B cell (primary cell): ENCODE data around the gene SEMA3A. TPM values are rescaled to one million over a fixed set of nuclear protein-coding genes. Genes with fewer than 3 reads are reported as not detected.

Experiments used
- ATAC-seq: fragments of 200-7000 bp; cut with Tn5 transposase; one replicate; pipeline ENCODE4 v1.10.0; 2021; ENCODE audit warnings: low read depth, mild to moderate bottlenecking, moderate number of reproducible peaks, moderate library complexity
- CTCF ChIA-PET: fragments of 350-600 bp; sonication (Branson Sonifier 250); formaldehyde crosslinking; loops from one replicate; lab custom pipeline; 2021; ENCODE audit warnings: antibody characterized with exemption, inconsistent platforms; lab: Charles Lee
- POLR2A ChIA-PET: fragments of 350-600 bp; sonication (Branson Sonifier 250); formaldehyde crosslinking; loops from one replicate; lab custom pipeline; 2021; ENCODE audit warnings: antibody characterized with exemption; lab: Charles Lee
- DNase-seq: peaks from one replicate; pipeline ENCODE4 v3.0.0; 2013
- H2AFZ ChIP-seq: 2 replicates; pipeline ENCODE4 v1.6.1; 2012; ENCODE audit warnings: mild to moderate bottlenecking, low read depth, low read length; ENCODE audit not compliant: insufficient read depth, poor library complexity, severe bottlenecking
- H3K27ac ChIP-seq, 2 donors: 1 replicate in 1 of 2; 2 replicates in 1 of 2; pipeline ENCODE4 v1.5.1; 2012 to 2013; ENCODE audit warnings: low read length in 2 of 2, mild to moderate bottlenecking in 2 of 2, moderate library complexity in 1 of 2
- H3K27me3 ChIP-seq, 4 experiments: fragments of 200-600 bp in 1 of 4; sonication (generic) in 1 of 4; replicated peaks in 1 of 4; 1 replicate in 2 of 4; 2 replicates in 2 of 4; pipeline versions ENCODE4 v1.6.1 to v1.7.0; 2013 to 2016; ENCODE audit warnings: low read length in 3 of 4, mild to moderate bottlenecking in 2 of 4, mixed read lengths in 1 of 4, moderate library complexity in 1 of 4; ENCODE audit not compliant: insufficient read depth in 4 of 4, control insufficient read depth in 3 of 4; ENCODE audit errors: control extremely low read depth in 1 of 4
- H3K36me3 ChIP-seq, 2 experiments: replicated peaks in 1 of 2; 1 replicate in 1 of 2; 2 replicates in 1 of 2; pipeline versions ENCODE4 v1.6.1 to v1.7.1; 2013; ENCODE audit warnings: low read length in 1 of 2; ENCODE audit not compliant: insufficient read depth in 2 of 2, control insufficient read depth in 1 of 2; ENCODE audit errors: control extremely low read depth in 1 of 2, extremely low read depth in 1 of 2
- H3K4me1 ChIP-seq, 2 donors: fragments of 200-600 bp in 1 of 2; sonication (generic) in 1 of 2; 1 replicate in 1 of 2; 2 replicates in 1 of 2; pipeline versions ENCODE4 v1.5.1 to v1.6.1; 2013 to 2017; ENCODE audit warnings: low read length in 2 of 2; ENCODE audit not compliant: control insufficient read depth in 2 of 2, insufficient read depth in 2 of 2
- H3K4me2 ChIP-seq: replicated peaks from 2 replicates; pipeline ENCODE3; 2012; ENCODE audit warnings: mild to moderate bottlenecking, low read depth, low read length; ENCODE audit not compliant: poor library complexity, severe bottlenecking
- H3K4me3 ChIP-seq, 5 experiments: fragments of 200-600 bp in 1 of 5; sonication (generic) in 1 of 5; 1 replicate in 3 of 5; 2 replicates in 2 of 5; pipeline versions ENCODE4 v1.5.1 to v1.7.0; 2011 to 2016; ENCODE audit warnings: low read length in 4 of 5, mild to moderate bottlenecking in 4 of 5, low read depth in 2 of 5, control low read depth in 1 of 5, moderate library complexity in 1 of 5; ENCODE audit not compliant: insufficient read depth in 1 of 5; ENCODE audit errors: control extremely low read depth in 1 of 5, extremely low read depth in 1 of 5
- H3K79me2 ChIP-seq: fragments of 200-600 bp; sonication (generic); one replicate; pipeline ENCODE4 v1.6.0; 2016; ENCODE audit warnings: low read length; ENCODE audit not compliant: control insufficient read depth, insufficient read depth
- H3K9ac ChIP-seq: fragments of 200-600 bp; sonication (generic); 2 replicates; pipeline ENCODE4 v1.6.1; 2017; ENCODE audit warnings: mild to moderate bottlenecking, low read length, moderate library complexity
- H3K9me3 ChIP-seq, 3 donors: one replicate each; pipeline versions ENCODE4 v1.6.1 to v1.7.1; 2013; ENCODE audit warnings: low read length in 2 of 3; ENCODE audit not compliant: control insufficient read depth in 2 of 3, insufficient read depth in 1 of 3; ENCODE audit errors: control extremely low read depth in 1 of 3
- H4K20me1 ChIP-seq: 2 replicates; pipeline ENCODE4 v1.6.0; 2012; ENCODE audit warnings: mild to moderate bottlenecking, low read length; ENCODE audit not compliant: insufficient read depth, control insufficient read depth, poor library complexity, severe bottlenecking
- H3K27ac Mint-ChIP-seq: one replicate; pipeline ENCODE4 v1.8.0; 2021; ENCODE audit warnings: mixed read lengths
- H3K27me3 Mint-ChIP-seq: one replicate; pipeline ENCODE4 v1.8.0; 2021; ENCODE audit warnings: mixed read lengths
- H3K4me1 Mint-ChIP-seq: one replicate; pipeline ENCODE4 v1.8.0; 2021; ENCODE audit warnings: mixed read lengths
- H3K4me3 Mint-ChIP-seq: one replicate; pipeline ENCODE4 v1.8.0; 2021; ENCODE audit warnings: mixed read lengths
- H3K9me3 Mint-ChIP-seq: one replicate; pipeline ENCODE4 v1.8.0; 2022; ENCODE audit warnings: mixed read lengths; ENCODE audit not compliant: insufficient read depth
- EZH2 ChIP-seq: IDR thresholded peaks from 2 replicates; pipeline ENCODE4 v1.6.1; 2012; ENCODE audit warnings: borderline replicate concordance, low read depth, mild to moderate bottlenecking, moderate library complexity, low read length; ENCODE audit not compliant: insufficient read depth, poor library complexity, severe bottlenecking
- WGBS: methylation state at CpG from one replicate; pipeline ENCODE4 v1.1.5; 2013; ENCODE audit warnings: missing lambda C conversion rate; ENCODE audit not compliant: insufficient coverage; 5-methylcytosine and 5-hydroxymethylcytosine counted together
- intact Hi-C: fragments of 100-400 bp; cut with micrococcal nuclease; formaldehyde crosslinking; loops from one replicate; pipeline ENCODE4 v1.10.0; 2022
- polyA plus RNA-seq: library from polyadenylated mRNA; depleted of rRNA; stranded (reverse); fragments of >200 nt; gene quantifications from 2 replicates; pipeline ENCODE4 v1.2.3, GENCODE V29; 2012
- total RNA-seq, 2 donors: library from RNA; stranded (reverse); fragments of 120-200 nt in 1 of 2; gene quantifications; 1 replicate in 1 of 2; 2 replicates in 1 of 2; pipeline versions ENCODE4 v1.2.3 to v1.2.4, GENCODE V29; 2013 to 2022
- TF ChIP-seq, protein P1 (sequence below): fragments of 200-600 bp; IDR thresholded peaks from one replicate; pipeline ENCODE4 v1.8.0; 2022; ENCODE audit warnings: antibody characterized with exemption, mild to moderate bottlenecking

Gene SEMA3A
- total and polyA plus RNA-seq, 2 donors (not counting 1 experiment from before 2014, with no cell fraction given): not detected

DNA sequence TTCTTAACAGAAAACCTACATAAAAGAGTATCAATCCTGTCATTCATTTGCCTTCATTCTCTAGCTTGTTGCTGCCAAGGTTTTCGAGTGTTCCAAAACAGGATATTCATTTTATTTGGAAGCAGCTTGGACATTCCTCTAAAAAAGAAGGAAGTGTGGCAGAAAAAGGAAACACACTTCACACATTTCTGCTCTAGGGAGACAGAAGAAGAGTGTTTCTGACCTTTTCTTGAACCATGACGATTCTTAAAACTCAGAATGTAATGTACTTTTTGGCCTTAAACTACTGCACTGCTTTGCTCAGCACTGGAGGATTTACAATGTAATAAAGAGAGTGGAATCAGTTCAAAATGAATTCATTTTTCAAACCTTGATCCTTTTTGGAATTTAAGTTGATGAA lies 81.3 kb downstream of the SEMA3A start:
- Mint-ChIP-seq H3K4me3 (no peak overlapping the region), H3K27me3 (no peaks in the 10 kb centered on the region), H3K4me1 (no peaks in the 10 kb centered on the region), H3K27ac (no peak overlapping the region), H3K9me3 (no peaks in the 10 kb centered on the region)
- Histone ChIP-seq H2AFZ (no peak overlapping the region), H3K4me1 (no peaks in the 10 kb centered on the region), H3K36me3 (no peaks in the 10 kb centered on the region), H4K20me1 (no peaks in the 10 kb centered on the region), H3K27ac (no peak overlapping the region), H3K9ac (no peak overlapping the region), H3K79me2 (no peaks in the 10 kb centered on the region), H3K4me2 (no peak overlapping the region), H3K27me3 (no peaks in the 10 kb centered on the region), H3K4me3 (no peak overlapping the region), H3K9me3 (no peaks in the 10 kb centered on the region)
- ATAC-seq: no peak
- no peak for TF ChIP-seq EZH2
- TF ChIP-seq, protein P1, sequence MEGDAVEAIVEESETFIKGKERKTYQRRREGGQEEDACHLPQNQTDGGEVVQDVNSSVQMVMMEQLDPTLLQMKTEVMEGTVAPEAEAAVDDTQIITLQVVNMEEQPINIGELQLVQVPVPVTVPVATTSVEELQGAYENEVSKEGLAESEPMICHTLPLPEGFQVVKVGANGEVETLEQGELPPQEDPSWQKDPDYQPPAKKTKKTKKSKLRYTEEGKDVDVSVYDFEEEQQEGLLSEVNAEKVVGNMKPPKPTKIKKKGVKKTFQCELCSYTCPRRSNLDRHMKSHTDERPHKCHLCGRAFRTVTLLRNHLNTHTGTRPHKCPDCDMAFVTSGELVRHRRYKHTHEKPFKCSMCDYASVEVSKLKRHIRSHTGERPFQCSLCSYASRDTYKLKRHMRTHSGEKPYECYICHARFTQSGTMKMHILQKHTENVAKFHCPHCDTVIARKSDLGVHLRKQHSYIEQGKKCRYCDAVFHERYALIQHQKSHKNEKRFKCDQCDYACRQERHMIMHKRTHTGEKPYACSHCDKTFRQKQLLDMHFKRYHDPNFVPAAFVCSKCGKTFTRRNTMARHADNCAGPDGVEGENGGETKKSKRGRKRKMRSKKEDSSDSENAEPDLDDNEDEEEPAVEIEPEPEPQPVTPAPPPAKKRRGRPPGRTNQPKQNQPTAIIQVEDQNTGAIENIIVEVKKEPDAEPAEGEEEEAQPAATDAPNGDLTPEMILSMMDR: no peak
- DNase-seq: no peak
- CTCF ChIA-PET: no interaction called here
- no CpG with 5 or more reads among the region's 2 CpGs for WGBS
- POLR2A ChIA-PET: no interaction called here
- intact Hi-C loops: no loop called here

DNA sequence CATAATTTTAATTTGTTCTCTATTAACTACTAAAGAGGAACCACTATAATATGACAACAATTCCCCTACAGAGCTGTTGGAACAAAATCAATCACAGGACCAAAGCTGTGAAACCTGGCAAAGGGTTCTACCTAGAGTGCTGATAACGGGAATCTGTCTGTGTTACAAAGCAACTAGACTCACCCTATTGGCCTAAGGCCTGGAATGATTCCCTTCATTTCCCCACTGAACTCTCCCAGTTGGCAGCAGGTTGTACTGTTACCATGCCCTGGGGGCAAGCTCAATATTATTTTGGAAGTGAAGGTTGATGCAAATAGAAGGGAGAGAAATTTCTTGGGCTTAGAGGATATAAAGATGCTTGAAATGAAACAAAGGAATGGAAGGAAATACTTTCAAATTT lies 81.8 kb downstream of the SEMA3A start:
- Mint-ChIP-seq H3K9me3 (no peaks in the 10 kb centered on the region), H3K27me3 (no peaks in the 10 kb centered on the region), H3K27ac (no peak overlapping the region), H3K4me1 (no peaks in the 10 kb centered on the region), H3K4me3 (no peak overlapping the region)
- H3K79me2 ChIP-seq: no peaks in the 10 kb centered on the region
- ChIA-PET POLR2A (no interaction called here), CTCF (no interaction called here)
- H3K4me3 ChIP-seq: no peak overlapping the region
- H2AFZ ChIP-seq: no peak overlapping the region
- no peak for ATAC-seq
- no peaks in the 10 kb centered on the region for H3K36me3 ChIP-seq
- TF ChIP-seq, protein P1: no peak
- no peak for TF ChIP-seq EZH2
- no peak overlapping the region for H3K9ac ChIP-seq
- no peaks in the 10 kb centered on the region for H4K20me1 ChIP-seq
- intact Hi-C loops: no loop called here
- no CpG with 5 or more reads among the region's 1 CpG for WGBS
- H3K27me3 ChIP-seq: no peaks in the 10 kb centered on the region
- H3K27ac ChIP-seq: no peak overlapping the region
- H3K4me2 ChIP-seq: no peak overlapping the region
- H3K4me1 ChIP-seq: no peaks in the 10 kb centered on the region
- DNase-seq: no peak
- no peaks in the 10 kb centered on the region for H3K9me3 ChIP-seq
